Neutrophil (primary cell): ENCODE measurements around the gene ARID5A.

Experiments
- H3K27ac ChIP-seq: fragments of 200-600 bp; sonication (generic); 2 replicates; pipeline ENCODE4 v1.5.1; 2016; ENCODE audit warnings: mild to moderate bottlenecking, moderate library complexity
- H3K27me3 ChIP-seq: fragments of 200-600 bp; sonication (generic); 2 replicates; pipeline ENCODE4 v1.6.0; 2016; ENCODE audit warnings: mild to moderate bottlenecking
- H3K36me3 ChIP-seq: fragments of 200-600 bp; sonication (generic); 2 replicates; pipeline ENCODE4 v1.5.1; 2017
- H3K4me1 ChIP-seq, 2 experiments: fragments of 200-600 bp in 1 of 2; sonication (generic) in 1 of 2; 1 replicate in 1 of 2; 2 replicates in 1 of 2; pipeline versions ENCODE4 v1.5.1 to v1.6.1; 2013 to 2016; ENCODE audit warnings: low read depth in 1 of 2, low read length in 1 of 2, mild to moderate bottlenecking in 1 of 2, moderate library complexity in 1 of 2; ENCODE audit not compliant: control insufficient read depth in 1 of 2, insufficient read depth in 1 of 2
- H3K4me3 ChIP-seq, 2 experiments: fragments of 200-600 bp in 1 of 2; sonication (generic) in 1 of 2; 1 replicate in 1 of 2; 2 replicates in 1 of 2; pipeline ENCODE4 v1.5.1; 2013 to 2016; ENCODE audit warnings: low read depth in 1 of 2, low read length in 1 of 2, mild to moderate bottlenecking in 1 of 2, moderate library complexity in 1 of 2
- H3K9me3 ChIP-seq: fragments of 200-600 bp; sonication (generic); 2 replicates; pipeline ENCODE4 v1.5.1; 2016
- CTCF ChIP-seq: fragments of 200-600 bp; sonication (generic); IDR thresholded peaks from 2 replicates; pipeline ENCODE4 v1.5.1; 2016; ENCODE audit warnings: antibody characterized with exemption

Gene ARID5A

GRCh38 chr2:96526615-96527285, 9.8 kb upstream of the ARID5A start:
- H3K27me3 ChIP-seq, result peaks cover 54% of the 10 kb centered on the region
- peaks cover 29% of the 10 kb centered on the region in 2 experiments for H3K4me1 ChIP-seq
- peak overlapping the region; percentile 56 to 67 for H3K4me3 ChIP-seq
- no peaks in the 10 kb centered on the region for H3K36me3 ChIP-seq
- no peaks in the 10 kb centered on the region for H3K9me3 ChIP-seq
- no peak for TF ChIP-seq CTCF
- peak overlapping the region; percentile 6 for H3K27ac ChIP-seq

- H3K4me3 ChIP-seq, result peak overlapping the region; percentile 56 to 67
- H3K9me3 ChIP-seq, result no peaks in the 10 kb centered on the region
- H3K27ac ChIP-seq, result peak overlapping the region; percentile 6
- no peaks in the 10 kb centered on the region for H3K36me3 ChIP-seq
- peaks cover 57% of the 10 kb centered on the region for H3K27me3 ChIP-seq
- peaks cover 35 to 36% of the 10 kb centered on the region in 2 experiments for H3K4me1 ChIP-seq
- no peak for TF ChIP-seq CTCF
Measured at GRCh38 chr2:96527286-96528005, 9.1 kb upstream of the ARID5A start.

DNA sequence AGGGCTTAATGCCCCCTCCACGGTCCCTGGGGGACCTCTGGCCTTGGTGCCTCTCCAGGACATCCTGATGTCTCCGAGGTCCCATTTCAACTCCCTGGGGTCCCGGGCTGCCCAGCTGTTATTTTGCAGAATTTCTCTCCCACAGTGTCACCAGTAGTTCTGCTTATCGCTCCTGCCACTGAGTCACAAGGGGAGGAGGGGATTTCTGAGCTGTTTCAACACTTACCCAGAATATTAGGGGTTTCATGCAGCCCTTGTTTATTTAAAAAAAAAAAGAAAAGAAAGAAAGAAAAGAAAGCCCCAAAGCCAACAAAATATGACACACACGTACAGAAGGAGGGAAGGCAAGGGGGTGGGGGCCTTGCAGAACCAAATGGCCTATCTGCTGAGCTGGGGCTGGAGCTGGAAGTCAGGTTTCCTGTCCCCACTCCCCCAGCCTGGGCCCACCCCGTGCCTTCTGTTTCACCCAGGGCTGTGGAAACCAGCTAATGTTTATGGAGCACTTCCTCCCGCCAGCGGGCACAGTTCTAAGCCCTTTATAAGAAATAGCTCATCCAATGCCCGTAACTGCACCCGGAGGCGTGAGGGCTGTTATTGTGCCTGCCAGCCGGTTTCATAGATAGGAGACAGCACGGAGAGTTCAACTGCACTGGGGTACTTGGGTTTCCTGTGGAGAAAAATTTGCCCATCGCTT, 8.4 kb upstream of the ARID5A start:
- no peak for TF ChIP-seq CTCF
- H3K4me3 ChIP-seq, result peak overlapping the region; percentile 31 to 67
- H3K27me3 ChIP-seq, result peaks cover 57% of the 10 kb centered on the region
- peaks cover 42 to 43% of the 10 kb centered on the region in 2 experiments for H3K4me1 ChIP-seq
- H3K27ac ChIP-seq, result no peak overlapping the region
- no peaks in the 10 kb centered on the region for H3K36me3 ChIP-seq
- H3K9me3 ChIP-seq, result no peaks in the 10 kb centered on the region

DNA sequence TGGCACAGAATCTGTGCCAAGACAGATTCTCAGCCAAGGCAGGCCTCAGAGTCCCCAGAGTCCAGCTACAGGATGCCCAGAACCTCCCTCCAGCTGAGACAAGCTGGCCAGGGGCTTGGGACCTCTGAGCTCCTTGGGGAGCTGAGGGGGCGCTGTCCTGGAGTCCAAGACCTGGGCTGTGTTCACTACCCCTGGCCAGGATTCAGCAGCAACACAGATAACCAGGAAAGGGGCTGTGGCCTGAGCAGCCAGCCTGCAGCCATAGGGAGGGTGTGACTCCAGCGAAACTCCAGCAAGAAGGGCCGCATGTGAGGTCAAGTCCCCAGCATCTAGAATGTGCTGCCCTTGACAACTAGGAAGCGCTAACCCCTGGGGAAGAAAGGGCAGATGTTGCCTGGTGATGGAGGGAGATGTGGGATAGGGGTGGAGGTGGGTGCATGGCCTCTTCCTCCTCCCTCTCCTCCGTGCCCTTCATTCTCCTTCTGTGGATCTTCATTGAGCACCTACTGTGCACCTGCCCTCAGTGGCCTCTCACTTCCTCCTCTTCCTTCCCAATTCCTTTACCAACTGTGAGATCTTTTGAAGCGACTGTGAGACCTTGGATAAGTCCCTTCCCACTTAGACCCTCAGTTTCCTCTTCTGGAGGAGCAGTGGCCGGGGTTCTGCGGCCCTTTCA, 7.7 kb upstream of the ARID5A start:
- Histone ChIP-seq H3K27me3 (peaks cover 57% of the 10 kb centered on the region), H3K9me3 (no peaks in the 10 kb centered on the region), H3K4me3 (no peak overlapping the region), H3K4me1 (peaks cover 49 to 50% of the 10 kb centered on the region in 2 experiments), H3K36me3 (no peaks in the 10 kb centered on the region), H3K27ac (no peak overlapping the region)
- no peak for TF ChIP-seq CTCF

DNA sequence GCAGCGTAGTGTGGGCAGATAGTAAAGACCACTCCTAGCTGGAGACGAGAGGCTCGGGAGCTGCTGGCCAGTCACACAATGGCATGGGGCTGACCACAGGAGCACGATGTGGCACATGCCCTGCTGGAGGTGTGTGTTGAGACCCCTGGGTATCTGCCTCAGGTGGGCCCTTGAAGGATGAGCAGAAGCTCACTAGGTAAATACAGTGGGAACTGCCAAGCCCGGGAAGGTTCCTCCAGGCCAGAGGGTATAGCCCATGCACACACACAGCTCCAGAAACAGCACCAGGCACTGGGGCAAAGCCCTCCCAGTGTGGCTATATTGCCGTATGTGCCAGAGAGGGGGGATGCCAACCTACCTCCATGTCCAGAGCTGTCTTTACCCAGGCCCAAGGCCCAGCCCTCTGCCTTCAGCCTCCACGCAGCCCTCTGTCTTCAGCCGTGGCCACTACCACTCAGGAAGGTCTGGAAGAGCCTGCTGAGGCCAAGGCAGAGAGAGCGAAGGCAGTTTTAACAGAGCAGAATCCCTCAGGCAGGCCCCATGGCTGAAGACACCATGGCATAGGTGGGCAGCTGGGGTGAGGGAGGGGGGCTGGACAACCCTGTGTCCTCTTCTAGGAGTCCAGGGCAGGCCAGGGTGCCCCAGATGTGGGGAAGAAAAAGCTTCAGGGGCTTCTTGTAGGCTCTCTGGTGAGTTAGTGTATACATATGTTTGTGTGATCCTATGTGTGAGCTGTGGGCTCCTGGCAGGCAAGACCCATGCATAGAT, 7.0 kb upstream of the ARID5A start:
- H3K9me3 ChIP-seq, result no peaks in the 10 kb centered on the region
- no peak overlapping the region for H3K4me3 ChIP-seq
- H3K36me3 ChIP-seq, result no peaks in the 10 kb centered on the region
- no peak for TF ChIP-seq CTCF
- peaks cover 56 to 57% of the 10 kb centered on the region in 2 experiments for H3K4me1 ChIP-seq
- H3K27me3 ChIP-seq, result peaks cover 57% of the 10 kb centered on the region
- no peak overlapping the region for H3K27ac ChIP-seq
